ENCODE measurements around the gene SOX1.

GRCh38 chr13:112042496-112042895 is 24.5 kb upstream of the SOX1 start:
- TF ChIP-seq POLR2A (IDR thresholded peaks at IDR 0.05) (no peak), CTCF (IDR thresholded peaks at IDR 0.05 in 8 of 11, conservative IDR thresholded peaks at IDR 0.05 in 3 of 11) (no peak)
